NB4 (cell line): ENCODE measurements around the gene SETD3.

Experiments
- MAX ChIP-seq: IDR thresholded peaks from 2 replicates; pipeline ENCODE4 v1.6.1; 2011; ENCODE audit warnings: low read depth, low read length
- MYC ChIP-seq: IDR thresholded peaks from 2 replicates; pipeline ENCODE4 v1.6.1; 2011; ENCODE audit warnings: low read depth, low read length
- POLR2A ChIP-seq: IDR thresholded peaks from 2 replicates; pipeline ENCODE4 v1.6.1; 2011; ENCODE audit warnings: mild to moderate bottlenecking; ENCODE audit not compliant: insufficient read length; ENCODE audit errors: extremely low read depth
- TF ChIP-seq, protein P1 (sequence below): IDR thresholded peaks from one replicate; pipeline ENCODE4 v1.5.1; 2012; ENCODE audit warnings: low read depth, low read length

GRCh38 chr14:99515301-99516155 lies 34.9 kb upstream of the SETD3 start:
- no peak for TF ChIP-seq POLR2A
- TF ChIP-seq, protein P1, sequence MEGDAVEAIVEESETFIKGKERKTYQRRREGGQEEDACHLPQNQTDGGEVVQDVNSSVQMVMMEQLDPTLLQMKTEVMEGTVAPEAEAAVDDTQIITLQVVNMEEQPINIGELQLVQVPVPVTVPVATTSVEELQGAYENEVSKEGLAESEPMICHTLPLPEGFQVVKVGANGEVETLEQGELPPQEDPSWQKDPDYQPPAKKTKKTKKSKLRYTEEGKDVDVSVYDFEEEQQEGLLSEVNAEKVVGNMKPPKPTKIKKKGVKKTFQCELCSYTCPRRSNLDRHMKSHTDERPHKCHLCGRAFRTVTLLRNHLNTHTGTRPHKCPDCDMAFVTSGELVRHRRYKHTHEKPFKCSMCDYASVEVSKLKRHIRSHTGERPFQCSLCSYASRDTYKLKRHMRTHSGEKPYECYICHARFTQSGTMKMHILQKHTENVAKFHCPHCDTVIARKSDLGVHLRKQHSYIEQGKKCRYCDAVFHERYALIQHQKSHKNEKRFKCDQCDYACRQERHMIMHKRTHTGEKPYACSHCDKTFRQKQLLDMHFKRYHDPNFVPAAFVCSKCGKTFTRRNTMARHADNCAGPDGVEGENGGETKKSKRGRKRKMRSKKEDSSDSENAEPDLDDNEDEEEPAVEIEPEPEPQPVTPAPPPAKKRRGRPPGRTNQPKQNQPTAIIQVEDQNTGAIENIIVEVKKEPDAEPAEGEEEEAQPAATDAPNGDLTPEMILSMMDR, result no peak
- no peak for TF ChIP-seq MYC
- no peak for TF ChIP-seq MAX
